Tibial nerve (tissue), 4 donors: ENCODE results near the gene DAD1. TPM values are rescaled to one million over a fixed set of nuclear protein-coding genes. Genes with fewer than 3 reads are reported as not detected.
A peak's percentile ranks its signal among the peaks of the same experiment; 100 is the strongest.

Source experiments
- DNase-seq, 2 donors: peaks; one replicate each; pipeline ENCODE4 v3.0.0-alpha.2; 2019; ENCODE audit warnings: low spot score in 2 of 2
- H3K27ac ChIP-seq, 4 donors: fragments of 200-600 bp; sonication (generic) in 3 of 4; one replicate each; pipeline ENCODE4 v1.5.1; 2017 to 2019; ENCODE audit warnings: mild to moderate bottlenecking in 1 of 4
- H3K27me3 ChIP-seq, 2 donors: fragments of 200-600 bp; sonication (generic) in 1 of 2; one replicate each; pipeline versions ENCODE4 v1.5.1 to v1.6.0; 2017 to 2019
- H3K36me3 ChIP-seq, 3 donors: fragments of 200-600 bp; sonication (generic); one replicate each; pipeline ENCODE4 v1.5.1; 2018 to 2019
- H3K4me1 ChIP-seq, 4 donors: fragments of 200-600 bp; sonication (generic) in 3 of 4; one replicate each; pipeline ENCODE4 v1.5.1; 2017 to 2019
- H3K4me3 ChIP-seq, 4 donors: fragments of 200-600 bp; sonication (generic) in 3 of 4; one replicate each; pipeline ENCODE4 v1.5.1; 2017 to 2019; ENCODE audit warnings: mild to moderate bottlenecking in 1 of 4, moderate library complexity in 1 of 4
- H3K9me3 ChIP-seq, 4 donors: fragments of 200-600 bp; sonication (generic) in 3 of 4; one replicate each; pipeline ENCODE4 v1.5.1; 2017 to 2019
- EP300 ChIP-seq, 2 donors: sonication (generic); formaldehyde crosslinking; IDR thresholded peaks; one replicate each; pipeline ENCODE4 v1.6.1; 2017; ENCODE audit warnings: antibody characterized with exemption in 2 of 2, mild to moderate bottlenecking in 1 of 2
- POLR2A ChIP-seq, 2 donors: fragments of 450-650 bp; IDR thresholded peaks; one replicate each; pipeline ENCODE4 v1.6.1; 2017; ENCODE audit warnings: antibody characterized with exemption in 2 of 2, mild to moderate bottlenecking in 2 of 2, moderate library complexity in 2 of 2
- WGBS, 2 donors: methylation state at CpG; one replicate each; pipeline ENCODE4 v1.1.5; 2018; 5-methylcytosine and 5-hydroxymethylcytosine counted together
- total RNA-seq, 4 donors: library from RNA; depleted of rRNA; stranded (reverse); fragments of >200 nt; gene quantifications; one replicate each; pipeline ENCODE4 v1.1.0, GENCODE V29; 2016
- TF ChIP-seq, protein P1 (sequence below), 5 experiments: fragments of 200-600 bp in 3 of 5; fragments of 450-650 bp in 2 of 5; sonication (generic) in 3 of 5; IDR thresholded peaks; one replicate each; pipeline ENCODE4 v1.5.1; 2016 to 2019; ENCODE audit warnings: antibody characterized with exemption in 5 of 5, mild to moderate bottlenecking in 3 of 5, moderate library complexity in 2 of 5

Gene DAD1
- total RNA-seq, 4 donors from 2014 or later = 128 to 254 (median 198) TPM

DNA sequence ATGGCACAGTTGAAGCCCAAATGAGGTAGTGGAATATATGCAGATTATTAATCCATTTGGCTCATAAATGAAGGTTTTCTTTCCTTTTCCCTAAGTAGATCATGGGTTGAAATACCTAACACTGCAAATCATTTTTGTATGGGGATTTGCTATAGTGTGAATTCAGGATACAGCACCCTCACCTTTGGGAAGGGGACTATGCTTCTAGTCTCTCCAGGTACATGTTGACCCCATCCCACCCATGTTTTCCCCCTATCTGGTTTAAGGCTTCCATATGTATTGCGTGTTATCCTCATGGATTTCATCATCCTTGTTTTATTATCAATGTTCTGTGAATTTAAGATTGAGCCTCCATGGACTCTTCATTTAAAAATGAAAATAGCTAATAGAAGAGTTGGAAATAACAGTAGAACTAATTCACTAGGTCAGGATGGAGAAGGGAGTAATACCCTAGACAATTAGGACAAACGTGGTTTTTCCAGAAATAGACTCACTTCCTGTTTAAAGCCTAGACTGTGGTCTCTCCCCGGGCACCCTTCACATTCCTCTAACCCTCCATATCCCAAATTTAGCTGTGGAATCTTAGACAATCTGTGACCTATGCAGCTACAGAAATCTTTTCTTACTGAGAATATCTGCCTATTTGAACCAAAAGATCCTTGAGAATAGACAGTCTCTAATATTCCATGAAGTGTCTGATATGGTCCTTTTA lies 56.5 kb downstream of the DAD1 start:
- TF ChIP-seq EP300 (IDR thresholded peaks at IDR 0.05) (no peak), POLR2A (IDR thresholded peaks at IDR 0.05) (no peak)
- TF ChIP-seq, protein P1, sequence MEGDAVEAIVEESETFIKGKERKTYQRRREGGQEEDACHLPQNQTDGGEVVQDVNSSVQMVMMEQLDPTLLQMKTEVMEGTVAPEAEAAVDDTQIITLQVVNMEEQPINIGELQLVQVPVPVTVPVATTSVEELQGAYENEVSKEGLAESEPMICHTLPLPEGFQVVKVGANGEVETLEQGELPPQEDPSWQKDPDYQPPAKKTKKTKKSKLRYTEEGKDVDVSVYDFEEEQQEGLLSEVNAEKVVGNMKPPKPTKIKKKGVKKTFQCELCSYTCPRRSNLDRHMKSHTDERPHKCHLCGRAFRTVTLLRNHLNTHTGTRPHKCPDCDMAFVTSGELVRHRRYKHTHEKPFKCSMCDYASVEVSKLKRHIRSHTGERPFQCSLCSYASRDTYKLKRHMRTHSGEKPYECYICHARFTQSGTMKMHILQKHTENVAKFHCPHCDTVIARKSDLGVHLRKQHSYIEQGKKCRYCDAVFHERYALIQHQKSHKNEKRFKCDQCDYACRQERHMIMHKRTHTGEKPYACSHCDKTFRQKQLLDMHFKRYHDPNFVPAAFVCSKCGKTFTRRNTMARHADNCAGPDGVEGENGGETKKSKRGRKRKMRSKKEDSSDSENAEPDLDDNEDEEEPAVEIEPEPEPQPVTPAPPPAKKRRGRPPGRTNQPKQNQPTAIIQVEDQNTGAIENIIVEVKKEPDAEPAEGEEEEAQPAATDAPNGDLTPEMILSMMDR (IDR thresholded peaks at IDR 0.05) = no peak
- no peak overlapping the region for H3K4me3 ChIP-seq
- no peaks in the 10 kb centered on the region for H3K9me3 ChIP-seq
- WGBS, 2 donors = 33 to 39% methylated on average over 3 of the region's 3 CpGs
- no peaks in the 10 kb centered on the region for H3K27me3 ChIP-seq
- H3K4me1 ChIP-seq = peaks cover 0 to 17% (median 6%) of the 10 kb centered on the region in 4 donors
- no peak for DNase-seq
- H3K36me3 ChIP-seq = no peaks in the 10 kb centered on the region
- peak overlapping the region in 2 of 4 donors; percentile 0 to 31 for H3K27ac ChIP-seq

DNA sequence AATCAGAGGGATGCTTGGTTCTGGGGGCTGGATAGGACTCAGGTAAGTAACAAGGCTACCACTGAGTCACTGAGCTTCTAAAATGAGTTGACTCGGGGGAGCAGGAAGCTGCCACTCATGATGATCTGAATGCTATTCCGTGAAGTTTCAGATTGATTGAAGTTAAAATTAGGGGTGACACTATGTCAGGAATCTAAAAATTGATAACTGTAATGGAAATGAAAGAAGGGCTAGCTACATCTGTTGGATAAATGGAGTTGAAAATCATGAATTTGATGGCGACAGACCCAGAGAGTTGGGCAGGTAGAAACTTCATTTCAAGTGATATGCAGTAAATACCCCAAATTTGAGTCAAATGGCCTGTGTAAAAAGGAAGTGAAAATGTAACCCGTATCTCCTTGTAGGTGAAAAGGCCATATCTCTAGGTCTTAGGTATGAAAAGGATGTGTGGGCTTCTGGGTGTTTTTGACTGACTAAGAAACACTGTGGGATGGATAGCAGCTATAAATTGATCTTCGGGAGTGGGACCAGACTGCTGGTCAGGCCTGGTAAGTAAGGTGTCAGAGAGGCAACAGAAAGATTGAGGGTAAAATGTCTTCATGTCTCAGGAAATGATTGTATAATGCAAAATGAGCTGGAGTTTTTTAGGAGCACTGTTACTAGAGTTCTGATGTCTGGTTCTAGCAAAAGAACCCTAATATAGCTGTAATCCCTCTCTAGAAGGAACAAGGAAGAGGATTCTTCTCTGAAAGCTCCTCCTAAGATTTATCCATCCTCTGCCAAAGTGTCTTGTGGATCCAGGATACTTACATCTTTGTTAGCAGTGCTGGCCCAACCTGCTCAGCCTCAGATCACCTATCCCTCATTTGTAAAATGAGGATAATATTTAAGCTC lies 57.3 kb downstream of the DAD1 start:
- H3K4me3 ChIP-seq = no peak overlapping the region
- H3K36me3 ChIP-seq = no peaks in the 10 kb centered on the region
- H3K27ac ChIP-seq = peak overlapping the region in 2 of 4 donors; percentile 0 to 31
- 93 to 95% methylated on average over 5 of the region's 5 CpGs for WGBS, 2 donors
- H3K27me3 ChIP-seq = no peaks in the 10 kb centered on the region
- no peaks in the 10 kb centered on the region for H3K9me3 ChIP-seq
- TF ChIP-seq, protein P1 (IDR thresholded peaks at IDR 0.05) = no peak
- TF ChIP-seq EP300 (IDR thresholded peaks at IDR 0.05) = no peak
- no peak for TF ChIP-seq POLR2A (IDR thresholded peaks at IDR 0.05)
- H3K4me1 ChIP-seq = peaks cover 0 to 9% (median 2%) of the 10 kb centered on the region in 4 donors
- no peak for DNase-seq

DNA sequence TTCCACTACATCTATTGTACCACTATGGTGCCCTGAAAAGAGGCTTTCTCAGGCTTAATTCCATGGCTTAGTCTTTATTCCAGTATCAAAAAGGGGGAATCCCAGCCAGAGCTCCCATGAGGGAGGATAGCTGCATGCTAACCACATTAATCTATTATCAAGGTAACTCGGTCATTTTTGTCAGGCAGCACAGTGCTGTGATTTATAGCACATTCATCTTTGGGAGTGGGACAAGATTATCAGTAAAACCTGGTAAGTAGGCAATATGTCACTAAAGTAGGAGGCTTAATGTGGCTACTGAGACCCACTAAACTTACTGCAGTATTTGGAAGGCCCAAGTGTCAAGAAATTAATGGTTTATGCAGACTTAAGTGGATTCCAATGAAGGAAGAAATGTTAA lies 58.9 kb downstream of the DAD1 start:
- 81 to 84% methylated on average over 1 of the region's 1 CpG for WGBS, 2 donors
- Histone ChIP-seq H3K36me3 (no peaks in the 10 kb centered on the region), H3K27me3 (no peaks in the 10 kb centered on the region), H3K9me3 (no peaks in the 10 kb centered on the region), H3K4me1 (peaks cover 0 to 6% (median 0%) of the 10 kb centered on the region in 4 donors), H3K4me3 (no peak overlapping the region), H3K27ac (no peak overlapping the region)
- no peak for DNase-seq
- TF ChIP-seq, protein P1 (IDR thresholded peaks at IDR 0.05) = no peak
- no peak for TF ChIP-seq POLR2A (IDR thresholded peaks at IDR 0.05)
- TF ChIP-seq EP300 (IDR thresholded peaks at IDR 0.05) = no peak

DNA sequence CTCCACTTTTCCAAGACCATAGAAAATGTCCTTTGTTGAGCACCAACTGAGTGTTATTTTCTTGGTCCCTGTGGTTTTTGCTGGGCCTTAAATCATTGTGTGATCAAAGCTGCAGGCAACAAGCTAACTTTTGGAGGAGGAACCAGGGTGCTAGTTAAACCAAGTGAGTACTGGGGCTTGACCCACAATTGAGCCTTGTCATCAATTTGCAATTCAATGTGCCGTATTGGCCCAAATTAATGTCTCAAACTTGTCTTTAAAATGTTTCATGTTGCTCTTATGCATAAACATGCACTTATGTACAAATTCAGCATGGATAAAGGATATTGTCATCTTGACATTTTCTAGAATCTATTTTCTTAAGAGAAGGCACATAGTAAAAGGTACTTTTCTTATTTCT lies 62.3 kb downstream of the DAD1 start:
- Histone ChIP-seq H3K4me3 (no peak overlapping the region), H3K27me3 (no peaks in the 10 kb centered on the region), H3K36me3 (no peaks in the 10 kb centered on the region), H3K9me3 (no peaks in the 10 kb centered on the region), H3K4me1 (peaks cover 0 to 7% (median 0%) of the 10 kb centered on the region in 4 donors), H3K27ac (no peak overlapping the region)
- DNase-seq = no peak
- WGBS, 2 donors = 85 to 88% methylated on average over 1 of the region's 1 CpG
- TF ChIP-seq EP300 (IDR thresholded peaks at IDR 0.05) = no peak
- TF ChIP-seq, protein P1 (IDR thresholded peaks at IDR 0.05) = no peak
- no peak for TF ChIP-seq POLR2A (IDR thresholded peaks at IDR 0.05)

DNA sequence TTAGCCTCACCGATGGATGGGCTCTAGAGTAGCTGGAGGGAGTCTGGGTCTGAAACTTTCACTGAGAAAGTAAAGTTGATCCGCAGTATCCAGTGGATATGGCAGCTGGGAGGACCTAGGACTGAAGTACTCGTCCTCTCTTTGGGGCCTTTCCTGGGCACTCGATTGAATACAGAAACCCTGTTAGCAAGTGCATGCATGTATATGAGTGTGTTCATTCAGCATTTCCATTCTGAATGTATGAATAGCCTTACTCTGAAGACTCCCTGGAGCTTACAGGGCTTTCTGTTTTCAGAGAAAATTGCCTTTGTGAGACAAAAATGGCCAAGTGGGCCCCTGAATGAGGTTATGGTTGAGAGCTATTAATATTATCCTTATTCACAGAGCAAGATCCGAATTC lies 62.8 kb downstream of the DAD1 start:
- TF ChIP-seq POLR2A (IDR thresholded peaks at IDR 0.05) (no peak), EP300 (IDR thresholded peaks at IDR 0.05) (no peak)
- TF ChIP-seq, protein P1 (IDR thresholded peaks at IDR 0.05) = no peak
- no peak for DNase-seq
- WGBS, 2 donors = 63 to 65% methylated on average over 5 of the region's 5 CpGs

More for the DNA sequence above, 62.8 kb downstream of the DAD1 start:
- Histone ChIP-seq H3K4me3 (no peak overlapping the region), H3K27ac (no peak overlapping the region), H3K27me3 (no peaks in the 10 kb centered on the region), H3K9me3 (no peaks in the 10 kb centered on the region), H3K4me1 (peaks cover 0 to 8% (median 0%) of the 10 kb centered on the region in 4 donors), H3K36me3 (no peaks in the 10 kb centered on the region)
